PC-9 (cell line): ENCODE results near the gene PITPNM3. TPM values are rescaled to one million over a fixed set of nuclear protein-coding genes. Genes with fewer than 3 reads are reported as not detected.

ENCODE experiments used
- BruUV-seq: library from RNA; stranded (reverse); fragments of 400-500 nt; replicated peaks from 2 replicates; lab custom pipeline; 2021; lab: Mats Ljungman, UMichigan
- CTCF ChIA-PET: fragments of 300-600 bp; sonication (Branson Sonifier 250); formaldehyde crosslinking; loops from one replicate; lab custom pipeline; 2022; ENCODE audit warnings: antibody characterized with exemption; lab: Charles Lee
- POLR2A ChIA-PET: fragments of 300-600 bp; sonication (Branson Sonifier 250); formaldehyde crosslinking; loops from one replicate; lab custom pipeline; 2022; ENCODE audit warnings: antibody characterized with exemption; ENCODE audit not compliant: unreplicated experiment; lab: Charles Lee
- DNase-seq, 2 experiments: peaks; one replicate each; pipeline versions ENCODE4 v3.0.0 to v3.0.0-alpha.2; 2015 to 2022; ENCODE audit warnings: mixed read lengths in 1 of 2
- H2AFZ ChIP-seq: fragments of 200-600 bp; sonication (generic); 2 replicates; pipeline ENCODE4 v1.8.1; 2017; ENCODE audit warnings: antibody characterized with exemption
- H3F3A ChIP-seq: fragments of 200-600 bp; sonication (generic); 2 replicates; pipeline ENCODE4 v1.8.1; 2017; ENCODE audit warnings: antibody characterized with exemption, mild to moderate bottlenecking, low read depth; ENCODE audit not compliant: insufficient read depth
- H3K27ac ChIP-seq: fragments of 200-600 bp; sonication (generic); 2 replicates; pipeline ENCODE4 v1.6.1; 2016; ENCODE audit warnings: mixed run types
- H3K27me3 ChIP-seq: fragments of 200-600 bp; sonication (generic); 2 replicates; pipeline ENCODE4 v1.6.1; 2016; ENCODE audit warnings: low read depth, mixed run types; ENCODE audit not compliant: insufficient read depth
- H3K36me3 ChIP-seq: fragments of 200-600 bp; sonication (generic); 2 replicates; pipeline ENCODE4 v1.6.1; 2016; ENCODE audit warnings: low read depth, mixed run types
- H3K4me1 ChIP-seq: fragments of 200-600 bp; sonication (generic); replicated peaks from 2 replicates; pipeline ENCODE4 v1.6.1; 2016; ENCODE audit warnings: mixed run types; ENCODE audit not compliant: insufficient read depth
- H3K4me2 ChIP-seq: fragments of 200-600 bp; sonication (generic); 2 replicates; pipeline ENCODE4 v1.6.1; 2017; ENCODE audit warnings: mixed run types
- H3K4me3 ChIP-seq: fragments of 200-600 bp; sonication (generic); 2 replicates; pipeline ENCODE4 v1.6.1; 2016; ENCODE audit warnings: mixed run types
- H3K79me2 ChIP-seq: fragments of 200-600 bp; sonication (generic); 2 replicates; pipeline ENCODE4 v1.6.1; 2017; ENCODE audit warnings: low read depth, mixed run types
- H3K9me2 ChIP-seq: fragments of 200-600 bp; sonication (generic); 2 replicates; pipeline ENCODE4 v1.8.1; 2017; ENCODE audit warnings: mild to moderate bottlenecking; ENCODE audit not compliant: insufficient read depth
- H3K9me3 ChIP-seq: fragments of 200-600 bp; sonication (generic); 2 replicates; pipeline ENCODE4 v1.8.1; 2016; ENCODE audit warnings: low read depth; ENCODE audit not compliant: insufficient read depth
- H4K20me1 ChIP-seq: fragments of 200-600 bp; sonication (generic); 2 replicates; pipeline ENCODE4 v1.8.1; 2017; ENCODE audit not compliant: insufficient read depth
- EZH2 ChIP-seq: fragments of 200-600 bp; sonication (generic); IDR thresholded peaks from 2 replicates; pipeline ENCODE4 v1.8.0; 2017; ENCODE audit warnings: antibody characterized with exemption, low read depth
- intact Hi-C: fragments of 100-400 bp; cut with micrococcal nuclease; formaldehyde crosslinking; loops from one replicate; pipeline ENCODE4 v1.10.0; 2022; ENCODE audit not compliant: unreplicated experiment
- total RNA-seq: library from RNA; stranded (reverse); gene quantifications from 2 replicates; pipeline ENCODE4 v1.2.3, GENCODE V29; 2021
- TF ChIP-seq, protein P1 (sequence below): fragments of 200-600 bp; sonication (generic); conservative IDR thresholded peaks from 2 replicates; pipeline ENCODE4 v1.6.1; 2017; ENCODE audit warnings: mixed run types, antibody characterized with exemption, mild to moderate bottlenecking, moderate library complexity

Gene PITPNM3
- total RNA-seq, 1 experiment from 2014 or later, result 16.9 TPM

DNA sequence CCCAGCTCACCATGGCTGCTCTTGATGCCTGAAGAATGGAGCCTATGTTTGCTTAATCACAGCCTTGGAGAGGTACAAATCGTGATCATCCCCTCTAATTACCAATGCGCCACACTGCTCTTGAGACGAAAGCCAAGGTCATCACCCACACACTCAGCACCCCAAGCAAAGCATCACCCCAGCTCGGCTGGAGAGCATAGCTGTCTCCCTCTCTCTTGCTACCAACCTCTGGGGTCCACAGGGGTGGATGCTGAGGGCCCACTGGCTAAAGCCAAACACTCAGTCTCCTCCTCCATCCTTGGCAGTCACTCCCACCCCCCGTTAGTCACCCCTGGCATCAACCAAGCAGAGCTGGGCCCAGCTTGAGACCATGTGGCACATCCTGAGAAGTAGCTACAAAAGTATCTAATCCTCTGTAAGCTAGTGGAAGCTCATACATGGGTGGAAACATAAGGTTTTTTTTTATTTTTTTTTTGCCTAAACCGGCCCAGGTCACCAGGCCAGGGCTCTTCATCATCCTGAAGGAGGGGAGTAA is 67.3 kb downstream of the PITPNM3 start:
- H3K27ac ChIP-seq, result no peak overlapping the region
- no peaks in the 10 kb centered on the region for H3K27me3 ChIP-seq
- 0 out of 2 replicates have a peak, but pooled peaks cover 2% of the 10 kb centered on the region for H3K4me1 ChIP-seq
- CTCF ChIA-PET, result interaction anchor here (0.6 kb wide), 1 partner anchor 209 kb away, joined by 4 read pairs; no protein-coding TSS in a partner anchor
- no peak overlapping the region for H3K4me2 ChIP-seq
- BruUV-seq, result no TSS peak
- H3K9me2 ChIP-seq, result no peaks in the 10 kb centered on the region
- intact Hi-C loops, result no loop called here
- no peak overlapping the region for H3K4me3 ChIP-seq
- H2AFZ ChIP-seq, result no peak overlapping the region
- TF ChIP-seq, protein P1, sequence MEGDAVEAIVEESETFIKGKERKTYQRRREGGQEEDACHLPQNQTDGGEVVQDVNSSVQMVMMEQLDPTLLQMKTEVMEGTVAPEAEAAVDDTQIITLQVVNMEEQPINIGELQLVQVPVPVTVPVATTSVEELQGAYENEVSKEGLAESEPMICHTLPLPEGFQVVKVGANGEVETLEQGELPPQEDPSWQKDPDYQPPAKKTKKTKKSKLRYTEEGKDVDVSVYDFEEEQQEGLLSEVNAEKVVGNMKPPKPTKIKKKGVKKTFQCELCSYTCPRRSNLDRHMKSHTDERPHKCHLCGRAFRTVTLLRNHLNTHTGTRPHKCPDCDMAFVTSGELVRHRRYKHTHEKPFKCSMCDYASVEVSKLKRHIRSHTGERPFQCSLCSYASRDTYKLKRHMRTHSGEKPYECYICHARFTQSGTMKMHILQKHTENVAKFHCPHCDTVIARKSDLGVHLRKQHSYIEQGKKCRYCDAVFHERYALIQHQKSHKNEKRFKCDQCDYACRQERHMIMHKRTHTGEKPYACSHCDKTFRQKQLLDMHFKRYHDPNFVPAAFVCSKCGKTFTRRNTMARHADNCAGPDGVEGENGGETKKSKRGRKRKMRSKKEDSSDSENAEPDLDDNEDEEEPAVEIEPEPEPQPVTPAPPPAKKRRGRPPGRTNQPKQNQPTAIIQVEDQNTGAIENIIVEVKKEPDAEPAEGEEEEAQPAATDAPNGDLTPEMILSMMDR, result no peak
- TF ChIP-seq EZH2, result no peak
- no peaks in the 10 kb centered on the region for H4K20me1 ChIP-seq
- H3K79me2 ChIP-seq, result no peaks in the 10 kb centered on the region
- H3F3A ChIP-seq, result peaks cover 4% of the 10 kb centered on the region; the same call in 1 of the 2 replicates
- POLR2A ChIA-PET, result interaction anchor here (0.6 kb wide), 1 partner anchor 49 kb away, joined by 5 read pairs; no protein-coding TSS in a partner anchor
- DNase-seq, result no peak
- no peaks in the 10 kb centered on the region for H3K36me3 ChIP-seq
- H3K9me3 ChIP-seq, result no peaks in the 10 kb centered on the region

DNA sequence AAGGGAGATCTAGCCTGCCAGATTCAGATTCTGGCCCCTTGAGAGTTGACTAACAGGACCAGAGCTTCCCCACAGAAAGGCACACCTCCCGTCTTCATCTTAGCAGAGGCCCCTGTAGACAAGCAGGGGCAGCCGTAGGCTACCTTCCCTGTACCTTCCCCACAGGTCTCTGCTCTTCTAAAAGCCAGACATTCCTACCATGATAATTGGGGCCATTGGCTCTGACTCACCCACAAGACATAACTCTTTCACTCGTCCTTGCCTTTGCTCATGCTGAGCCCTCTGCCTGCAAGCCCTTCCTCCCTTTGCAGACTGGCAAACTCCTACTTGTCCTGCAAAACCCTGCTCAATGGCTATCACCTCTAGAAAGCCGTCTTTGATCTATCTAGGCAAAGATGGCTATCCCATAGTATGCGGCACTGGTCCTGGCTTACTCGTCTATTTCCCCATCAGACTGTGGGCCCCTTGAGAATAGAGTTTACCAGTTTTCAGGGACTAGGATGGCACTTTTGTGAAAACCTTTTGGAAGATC is 68.3 kb downstream of the PITPNM3 start:
- intact Hi-C loops, result no loop called here
- no peaks in the 10 kb centered on the region for H3K9me2 ChIP-seq
- TF ChIP-seq EZH2, result no peak
- TF ChIP-seq, protein P1, result no peak
- DNase-seq, result no peak
- ChIA-PET POLR2A (no interaction called here), CTCF (no interaction called here)
- no peaks in the 10 kb centered on the region for H3K27me3 ChIP-seq
- H3K4me2 ChIP-seq, result no peak overlapping the region
- no peaks in the 10 kb centered on the region for H3K79me2 ChIP-seq
- no TSS peak for BruUV-seq
- peaks cover 4% of the 10 kb centered on the region; the same call in 1 of the 2 replicates for H3F3A ChIP-seq
- H3K4me3 ChIP-seq, result no peak overlapping the region
- H3K4me1 ChIP-seq, result no peaks in the 10 kb centered on the region
- H4K20me1 ChIP-seq, result no peaks in the 10 kb centered on the region
- H3K27ac ChIP-seq, result no peak overlapping the region
- no peaks in the 10 kb centered on the region for H3K9me3 ChIP-seq
- H3K36me3 ChIP-seq, result no peaks in the 10 kb centered on the region
- H2AFZ ChIP-seq, result no peak overlapping the region

DNA sequence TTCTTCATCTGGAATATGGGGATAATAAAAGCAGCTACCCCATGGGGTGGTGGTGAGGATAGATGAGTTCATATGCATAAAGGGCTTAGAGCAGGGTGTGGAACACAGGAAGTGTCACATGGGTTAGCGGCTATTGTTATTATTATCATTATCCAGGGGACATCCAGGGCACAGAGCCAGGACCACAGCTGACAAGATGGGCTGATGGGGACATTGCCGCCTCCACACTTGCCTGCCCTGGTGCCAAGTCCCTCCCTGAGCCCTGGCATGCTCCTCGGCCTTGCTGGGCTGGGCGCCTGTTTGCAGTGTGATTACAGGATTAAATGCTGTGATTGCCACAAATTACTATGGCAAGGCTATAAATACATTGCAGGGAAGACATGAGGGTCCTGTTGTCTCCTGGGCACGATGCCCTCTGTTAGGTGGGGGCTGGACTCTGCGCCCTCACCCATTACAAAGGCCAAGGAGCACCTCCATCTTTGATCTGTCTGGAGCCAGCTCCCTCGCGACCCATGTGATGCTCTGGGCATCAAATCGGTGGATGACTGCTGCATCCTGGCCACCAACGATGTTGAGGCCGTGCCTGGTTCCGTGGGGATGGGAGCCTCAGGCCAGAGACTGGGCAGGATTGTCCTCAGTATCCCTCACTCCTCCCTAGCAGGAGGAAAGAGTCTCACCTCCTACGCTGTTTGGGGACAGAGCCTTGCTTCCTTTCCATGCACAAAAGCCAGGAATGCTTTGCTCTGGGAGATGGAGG is 68.9 kb downstream of the PITPNM3 start:
- Histone ChIP-seq H3K79me2 (no peaks in the 10 kb centered on the region), H3K27me3 (no peaks in the 10 kb centered on the region), H3F3A (peaks cover 4% of the 10 kb centered on the region; the same call in 1 of the 2 replicates), H3K9me3 (no peaks in the 10 kb centered on the region), H4K20me1 (no peaks in the 10 kb centered on the region), H3K27ac (no peak overlapping the region), H3K4me2 (no peak overlapping the region), H3K4me1 (no peaks in the 10 kb centered on the region), H3K4me3 (no peak overlapping the region), H2AFZ (no peak overlapping the region), H3K9me2 (no peaks in the 10 kb centered on the region), H3K36me3 (no peaks in the 10 kb centered on the region)
- POLR2A ChIA-PET, result no interaction called here
- intact Hi-C loops, result no loop called here
- TF ChIP-seq, protein P1, result no peak
- no peak for TF ChIP-seq EZH2
- CTCF ChIA-PET, result no interaction called here
- BruUV-seq, result no TSS peak
- DNase-seq, result no peak
